ENCODE results near the gene NLGN3.

DNA sequence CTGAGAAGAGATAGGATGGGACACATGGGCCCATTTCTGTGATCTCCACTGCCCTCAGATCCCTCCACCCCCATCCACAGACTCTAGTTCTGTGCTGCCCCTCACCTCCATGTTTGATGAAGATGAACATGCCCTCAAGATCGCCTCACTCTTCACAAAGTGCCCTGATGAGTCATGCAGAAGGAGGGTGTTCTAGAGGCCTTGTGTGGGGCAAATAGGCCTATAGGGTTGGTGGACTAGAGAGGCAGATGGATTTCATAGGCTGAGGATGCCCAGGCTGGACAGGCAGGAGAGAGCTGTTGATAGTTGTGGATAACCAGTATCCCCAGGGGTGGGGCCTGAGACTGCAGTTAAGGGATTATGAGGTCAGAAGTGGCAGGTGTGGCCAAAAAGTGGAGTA lies 38.2 kb upstream of the NLGN3 start, which contains the start of gene CXorf65:
- no peak for TF ChIP-seq POLR2A (IDR thresholded peaks at IDR 0.05)
- TF ChIP-seq, protein P1, sequence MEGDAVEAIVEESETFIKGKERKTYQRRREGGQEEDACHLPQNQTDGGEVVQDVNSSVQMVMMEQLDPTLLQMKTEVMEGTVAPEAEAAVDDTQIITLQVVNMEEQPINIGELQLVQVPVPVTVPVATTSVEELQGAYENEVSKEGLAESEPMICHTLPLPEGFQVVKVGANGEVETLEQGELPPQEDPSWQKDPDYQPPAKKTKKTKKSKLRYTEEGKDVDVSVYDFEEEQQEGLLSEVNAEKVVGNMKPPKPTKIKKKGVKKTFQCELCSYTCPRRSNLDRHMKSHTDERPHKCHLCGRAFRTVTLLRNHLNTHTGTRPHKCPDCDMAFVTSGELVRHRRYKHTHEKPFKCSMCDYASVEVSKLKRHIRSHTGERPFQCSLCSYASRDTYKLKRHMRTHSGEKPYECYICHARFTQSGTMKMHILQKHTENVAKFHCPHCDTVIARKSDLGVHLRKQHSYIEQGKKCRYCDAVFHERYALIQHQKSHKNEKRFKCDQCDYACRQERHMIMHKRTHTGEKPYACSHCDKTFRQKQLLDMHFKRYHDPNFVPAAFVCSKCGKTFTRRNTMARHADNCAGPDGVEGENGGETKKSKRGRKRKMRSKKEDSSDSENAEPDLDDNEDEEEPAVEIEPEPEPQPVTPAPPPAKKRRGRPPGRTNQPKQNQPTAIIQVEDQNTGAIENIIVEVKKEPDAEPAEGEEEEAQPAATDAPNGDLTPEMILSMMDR (IDR thresholded peaks at IDR 0.05): no peak
